NCI-H748 treated with DMSO at 0.1 percent for 48 hours (cell line): ENCODE data around the gene GNLY.
"Not testable (repeated sequence)": the region's sequence is repeated elsewhere in the genome, so short reads cannot be mapped to it uniquely, and the experiment has no call there.

ENCODE experiments used
- DNase-seq: peaks from one replicate; lab custom pipeline; 2025; lab: John Stamatoyannopoulos, UW

GNLY gene

DNA sequence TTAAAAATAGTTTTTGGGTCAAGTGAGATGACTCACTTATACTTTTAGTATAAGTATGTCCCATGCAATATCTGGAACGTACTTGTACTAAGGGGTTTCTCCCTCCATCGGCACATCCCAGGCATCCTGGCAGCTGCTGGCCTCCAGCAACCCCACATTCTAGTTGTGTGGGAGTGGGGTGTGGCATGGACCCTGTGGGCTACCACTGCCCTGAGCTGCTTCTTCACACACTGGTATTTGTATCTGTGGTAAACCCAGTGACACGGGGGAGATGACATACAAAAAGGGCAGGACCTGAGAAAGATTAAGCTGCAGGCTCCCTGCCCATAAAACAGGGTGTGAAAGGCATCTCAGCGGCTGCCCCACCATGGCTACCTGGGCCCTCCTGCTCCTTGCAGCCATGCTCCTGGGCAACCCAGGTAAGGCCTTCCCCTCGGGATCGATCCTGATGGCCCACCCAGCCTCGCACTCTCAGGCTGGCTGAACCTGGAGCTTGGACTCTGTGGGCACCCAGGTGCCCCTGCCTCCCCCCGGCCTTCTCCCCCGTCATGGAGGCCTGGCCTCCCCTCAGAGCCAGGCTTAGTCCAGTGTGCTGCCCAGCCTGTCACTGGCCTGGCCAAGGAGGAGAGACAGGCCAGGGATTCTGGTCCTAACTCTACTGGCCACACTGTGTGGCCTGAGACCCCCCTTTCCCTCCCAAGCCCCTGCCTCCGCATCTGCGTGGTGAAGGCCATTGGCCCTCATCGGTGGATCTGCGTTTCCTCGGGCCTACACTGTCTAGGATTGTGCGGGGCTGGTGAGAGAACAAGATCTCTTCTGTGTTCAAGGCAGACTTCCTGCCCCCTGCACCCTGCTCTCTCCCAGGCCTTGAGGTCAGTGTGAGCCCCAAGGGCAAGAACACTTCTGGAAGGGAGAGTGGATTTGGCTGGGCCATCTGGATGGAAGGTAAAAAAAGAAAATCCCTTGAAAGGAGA, at the start of gene GNLY:
Gene GNLY (plus strand): TSS at position 307 of the 974 bp plus-strand sequence. CDS start 61 bp downstream, at position 368.
- no peak for DNase-seq

DNA sequence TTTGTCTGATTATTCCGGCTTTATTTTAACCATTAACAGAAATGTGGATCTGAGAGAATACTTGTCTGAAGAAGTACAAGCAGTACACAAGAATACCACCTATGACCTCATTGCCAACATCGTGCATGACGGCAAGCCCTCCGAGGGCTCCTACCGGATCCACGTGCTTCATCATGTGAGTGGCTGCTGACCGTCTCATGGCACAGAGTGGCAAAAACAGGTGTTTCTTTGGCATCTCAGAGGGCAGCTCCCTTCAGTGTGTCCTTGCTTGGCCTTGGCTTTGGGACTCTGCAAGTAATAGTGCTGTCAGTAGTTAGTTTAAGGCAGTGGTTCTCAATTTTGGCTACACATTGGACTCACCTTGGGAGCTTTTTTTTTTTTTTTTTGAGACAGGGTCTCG, 49.2 kb upstream of the GNLY start:
- DNase-seq, result no peak

DNA sequence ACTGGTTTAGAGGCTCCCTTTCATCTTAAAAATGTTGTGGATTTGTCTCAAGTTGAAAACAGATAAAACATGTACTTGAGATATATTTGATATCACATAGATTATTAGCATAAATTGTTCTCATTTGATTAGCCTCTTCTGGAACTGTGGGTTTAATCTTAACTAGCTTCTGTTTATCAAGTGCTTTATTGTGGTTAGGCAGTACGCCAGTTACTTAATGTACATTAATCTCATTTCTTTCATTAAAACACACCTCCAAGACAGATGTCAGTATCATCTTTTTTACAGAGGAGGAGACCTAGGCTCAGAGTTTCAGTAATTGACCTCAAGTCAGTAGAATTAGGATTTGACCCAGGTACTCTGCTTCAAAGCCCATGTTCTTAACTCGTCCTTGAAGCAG, 48.0 kb upstream of the GNLY start:
- DNase-seq, result no peak

DNA sequence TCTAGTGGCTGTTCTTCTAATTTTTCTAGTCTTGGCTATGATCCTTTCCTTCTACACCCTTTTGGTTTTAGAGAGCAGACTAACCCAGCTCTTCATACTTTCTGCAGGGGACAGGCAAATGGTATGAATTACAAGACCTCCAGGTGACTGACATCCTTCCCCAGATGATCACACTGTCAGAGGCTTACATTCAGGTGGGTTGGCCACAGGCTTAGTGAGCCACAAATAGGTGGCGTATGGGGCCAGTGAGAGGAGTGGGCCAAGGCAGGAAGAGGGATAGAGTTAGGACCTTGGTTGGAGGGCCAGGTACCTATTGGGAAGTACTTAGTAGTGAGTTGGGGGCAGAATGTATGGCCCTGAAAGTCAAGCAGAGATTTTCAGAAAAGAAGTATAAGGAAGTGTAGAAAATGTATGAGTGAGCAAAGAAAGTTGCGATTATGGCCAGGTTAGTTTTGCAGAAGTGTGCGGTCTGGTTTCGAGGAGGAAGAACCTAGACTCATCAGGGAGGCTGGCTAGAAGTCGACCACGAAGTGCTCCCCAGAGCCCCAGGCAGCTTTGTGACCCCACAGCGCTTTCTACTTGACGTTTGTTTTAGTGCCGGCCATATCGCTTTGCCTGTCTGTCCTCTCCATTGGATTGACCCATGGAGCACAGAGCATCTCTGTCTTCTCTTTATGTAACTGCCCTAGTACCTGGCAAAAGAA, 46.2 kb upstream of the GNLY start:
- no peak for DNase-seq

DNA sequence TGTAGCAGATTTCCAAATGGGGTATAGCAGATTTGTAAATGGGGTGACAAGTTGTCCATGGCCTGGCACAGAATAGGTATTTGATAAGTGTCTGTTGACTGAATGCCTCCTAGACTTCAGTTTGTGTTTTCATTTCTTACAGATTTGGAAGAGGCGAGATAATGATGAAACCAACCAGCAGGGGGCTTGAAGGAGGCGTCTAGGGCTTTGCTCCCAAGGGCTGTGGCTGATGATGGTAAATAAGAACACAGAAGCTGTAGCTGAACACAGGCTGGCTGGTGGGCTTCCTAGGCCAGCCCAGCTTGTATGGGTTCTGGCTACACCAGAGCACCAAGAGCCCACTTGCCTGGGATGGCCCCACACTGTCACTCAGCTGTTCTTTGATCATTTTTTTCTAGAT, 45.5 kb upstream of the GNLY start:
- DNase-seq, result no peak

DNA sequence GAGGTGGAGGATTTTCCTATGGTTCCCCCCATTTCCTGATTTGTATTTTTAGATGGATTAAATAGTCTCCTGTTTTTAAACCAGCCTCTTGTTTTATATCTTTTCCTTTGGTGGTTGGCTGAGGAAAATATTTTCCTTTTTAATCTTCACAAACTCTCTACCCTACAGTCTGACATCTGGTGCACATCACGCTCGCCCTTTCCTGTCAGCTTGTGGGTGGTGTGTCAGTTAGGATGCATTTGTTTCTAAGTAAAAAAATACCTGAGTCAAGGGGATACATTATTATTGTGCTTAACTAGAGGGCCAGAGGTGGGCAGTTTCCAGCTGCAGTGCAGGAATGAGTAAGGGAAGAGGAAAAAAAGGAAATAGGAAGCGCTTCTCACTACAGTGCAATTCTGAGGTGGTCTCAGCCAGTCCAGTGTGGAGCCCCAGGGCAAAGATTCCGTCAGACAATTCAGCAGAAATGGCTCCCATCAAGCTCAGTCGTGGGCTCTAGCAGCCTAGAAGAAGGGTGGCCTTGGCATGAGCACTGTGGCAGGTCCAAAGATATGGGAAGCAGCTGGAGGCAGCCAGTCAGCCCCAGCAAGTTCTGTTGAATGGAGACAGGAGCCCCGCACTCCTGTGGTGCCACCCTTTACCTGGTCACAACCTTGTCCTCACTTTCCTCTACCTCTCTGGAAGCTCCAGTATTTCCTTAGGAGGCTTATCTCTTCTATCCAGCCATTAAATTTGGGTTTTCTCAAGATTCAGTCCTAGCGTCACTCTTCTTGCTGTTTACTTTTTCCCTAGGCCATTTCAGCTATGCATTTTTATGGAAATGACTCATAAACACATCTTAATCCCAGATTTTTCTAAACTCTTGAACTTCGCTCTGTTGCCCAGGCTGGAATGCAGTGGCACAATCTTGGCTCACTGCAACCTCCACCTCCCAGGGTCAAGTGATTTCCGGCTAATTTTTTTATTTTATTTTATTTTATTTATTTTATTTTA, 44.7 kb upstream of the GNLY start:
- no peak for DNase-seq

DNA sequence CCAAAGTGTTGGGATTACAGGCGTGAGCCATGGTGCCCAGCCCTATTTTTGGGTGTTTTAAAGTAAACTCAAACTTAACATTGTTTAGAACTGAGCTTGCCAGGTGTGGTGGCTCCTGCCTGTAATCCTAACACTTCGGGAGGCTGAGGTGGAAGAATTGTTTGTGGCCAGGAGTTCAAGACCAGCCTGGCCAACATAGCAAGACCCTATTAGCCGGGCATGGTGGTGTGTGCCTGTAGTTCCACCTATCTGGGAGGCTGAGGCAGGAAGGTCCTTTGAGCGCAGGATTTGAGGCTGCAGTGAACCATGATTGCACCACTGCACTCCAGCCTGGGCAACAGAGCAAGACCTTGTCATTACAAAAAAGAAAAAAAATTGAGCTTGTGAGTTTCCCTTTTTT, 43.7 kb upstream of the GNLY start:
- no peak for DNase-seq

DNA sequence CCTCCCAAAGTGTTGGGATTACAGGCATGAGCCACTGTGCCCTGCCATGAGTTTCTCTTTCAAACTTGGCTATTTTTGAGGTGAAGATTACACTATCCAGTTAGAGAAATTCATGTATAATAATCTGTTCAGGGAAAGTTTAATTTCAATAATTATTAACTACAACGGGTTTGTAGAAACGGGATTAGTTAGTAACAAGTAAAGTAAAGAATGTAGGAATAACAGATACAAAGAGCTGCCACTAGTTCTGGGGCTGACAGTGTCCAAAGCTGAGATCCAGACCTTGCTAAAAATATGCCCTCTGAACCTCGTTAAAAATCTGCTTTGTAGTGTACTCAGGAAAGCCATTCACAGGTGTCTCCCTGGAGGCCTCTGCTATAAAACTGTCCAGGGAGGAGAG, 43.1 kb upstream of the GNLY start:
- no peak for DNase-seq

DNA sequence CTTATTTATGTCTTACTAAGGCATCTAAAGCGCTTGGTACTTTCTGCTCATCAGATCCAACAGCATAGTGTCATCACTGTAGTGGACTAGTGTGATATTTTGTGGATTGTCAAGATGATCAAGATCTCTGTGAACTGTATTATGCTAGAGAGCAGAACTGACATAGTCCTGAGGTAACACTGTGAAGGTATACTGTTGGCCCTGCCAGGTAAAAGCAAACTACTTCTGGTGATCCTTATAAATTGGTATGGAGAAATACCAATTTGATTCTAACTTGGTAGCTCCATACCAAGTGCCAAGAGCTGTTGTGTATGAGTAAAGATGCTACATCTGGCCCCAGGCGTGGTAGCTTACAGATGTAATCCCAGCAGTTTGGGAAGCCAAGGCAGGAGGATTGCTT, 42.1 kb upstream of the GNLY start:
- no peak for DNase-seq

DNA sequence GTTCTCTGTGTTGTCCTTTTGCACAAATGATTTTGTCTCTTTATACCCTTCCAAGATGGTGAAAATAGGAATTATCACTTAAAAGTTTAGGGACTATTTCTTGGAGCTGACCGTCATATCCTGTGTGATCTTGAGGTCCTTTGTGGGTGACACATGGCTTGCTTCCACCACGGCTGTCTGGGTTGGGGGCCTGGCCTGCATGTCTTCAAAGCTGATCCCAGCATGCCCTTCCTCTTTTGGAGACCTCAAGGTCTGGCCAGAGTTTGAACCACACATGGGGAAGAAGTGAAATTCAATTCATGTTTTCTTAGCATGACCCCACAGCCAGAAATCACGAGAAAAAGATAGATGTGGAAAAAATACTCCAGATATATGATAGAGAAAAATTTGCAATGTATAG, 40.2 kb upstream of the GNLY start:
- no peak for DNase-seq

DNA sequence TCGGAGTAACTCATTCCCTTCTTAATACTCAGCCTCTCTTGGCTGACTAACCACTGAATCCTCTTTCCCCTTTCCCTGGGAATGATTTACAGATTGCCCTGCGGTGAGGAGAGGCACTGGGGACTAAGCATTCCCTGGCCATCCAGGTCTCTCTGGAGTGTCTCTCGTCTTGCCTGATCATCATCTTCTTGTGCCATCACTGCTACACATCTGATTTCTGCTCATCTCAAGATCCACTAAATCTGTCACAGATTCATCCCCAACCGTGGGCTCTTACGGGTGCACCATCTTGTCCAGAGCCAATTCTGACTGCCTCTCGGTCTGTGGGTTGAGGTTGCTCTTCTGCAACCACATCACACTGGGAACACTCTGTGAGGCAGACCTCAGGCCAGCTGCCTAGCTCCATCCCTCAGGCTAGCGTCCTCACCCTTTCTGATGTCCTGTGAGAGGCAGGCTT, 38.2 kb upstream of the GNLY start:
- no peak for DNase-seq

DNA sequence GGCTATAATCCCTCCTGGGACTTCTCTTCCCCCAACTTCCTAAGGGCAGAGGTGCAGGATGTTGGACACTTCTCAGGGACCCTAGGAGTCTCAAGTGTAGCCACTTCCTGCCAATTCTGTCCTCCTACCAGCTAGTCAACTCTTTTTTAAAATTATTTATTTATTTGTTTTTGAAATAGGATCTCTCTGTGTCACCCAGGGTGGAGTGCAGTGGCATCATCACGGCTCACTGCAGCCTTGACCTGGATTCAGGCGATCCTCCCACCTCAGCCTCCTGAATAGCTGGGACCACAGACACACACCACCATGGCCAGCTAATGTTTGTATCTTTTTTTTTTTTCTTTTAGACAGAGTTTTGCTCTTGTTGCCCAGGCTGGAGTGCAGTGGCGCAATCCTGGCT, 37.7 kb upstream of the GNLY start:
- no peak for DNase-seq

DNA sequence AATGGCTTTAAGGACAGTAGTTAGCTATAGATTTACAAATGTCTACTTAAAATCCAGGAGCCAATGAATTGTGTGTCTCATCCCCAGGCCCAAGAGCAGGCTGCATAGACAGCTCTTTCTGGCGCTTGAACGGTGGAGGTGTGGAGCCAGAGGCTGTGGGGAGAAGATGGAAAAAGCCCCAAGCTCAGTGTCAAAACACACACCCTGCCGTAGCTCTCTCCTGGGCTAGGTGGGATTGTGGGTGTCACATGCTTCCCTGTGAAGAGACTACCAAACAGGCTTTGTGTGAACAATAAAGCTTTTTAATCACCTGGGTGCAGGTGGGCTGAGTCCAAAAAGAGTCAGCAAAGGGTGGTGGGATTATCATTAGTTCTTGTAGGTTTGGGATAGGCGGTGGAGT, 36.8 kb upstream of the GNLY start:
- DNase-seq, result not testable (repeated sequence)

DNA sequence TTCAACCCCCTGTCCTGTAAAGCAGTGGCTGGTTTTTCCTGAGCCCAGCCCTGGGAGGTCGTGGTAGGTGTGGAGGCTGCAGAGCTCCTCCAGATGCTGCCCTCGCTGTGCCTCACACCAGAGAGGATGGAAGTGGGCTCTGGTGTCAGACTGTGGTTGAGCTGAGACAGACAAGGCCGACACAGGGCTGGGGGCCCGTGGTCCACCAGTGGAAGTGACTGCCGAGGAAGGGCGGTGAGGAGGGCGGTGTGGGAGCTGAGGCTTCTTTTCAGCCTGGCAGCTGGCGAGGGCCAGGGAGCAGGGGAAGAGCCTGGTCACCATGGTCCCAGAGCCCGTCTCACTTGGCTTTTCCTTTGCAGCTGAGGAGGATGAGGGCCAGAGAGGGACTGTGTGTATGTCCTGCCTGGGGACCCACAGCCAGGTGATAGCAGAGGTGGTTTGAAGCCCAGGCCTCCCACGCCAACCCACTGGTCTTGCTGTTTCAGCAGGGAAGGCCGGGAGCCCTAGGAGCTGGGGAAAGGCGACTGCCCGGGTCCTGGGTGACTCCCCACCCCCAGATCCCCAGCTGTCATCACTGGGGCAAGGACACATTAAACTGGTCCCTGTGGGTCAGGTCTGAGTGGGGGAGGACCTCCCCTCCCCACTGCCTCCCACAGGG, 34.7 kb upstream of the GNLY start:
- DNase-seq, result no peak

DNA sequence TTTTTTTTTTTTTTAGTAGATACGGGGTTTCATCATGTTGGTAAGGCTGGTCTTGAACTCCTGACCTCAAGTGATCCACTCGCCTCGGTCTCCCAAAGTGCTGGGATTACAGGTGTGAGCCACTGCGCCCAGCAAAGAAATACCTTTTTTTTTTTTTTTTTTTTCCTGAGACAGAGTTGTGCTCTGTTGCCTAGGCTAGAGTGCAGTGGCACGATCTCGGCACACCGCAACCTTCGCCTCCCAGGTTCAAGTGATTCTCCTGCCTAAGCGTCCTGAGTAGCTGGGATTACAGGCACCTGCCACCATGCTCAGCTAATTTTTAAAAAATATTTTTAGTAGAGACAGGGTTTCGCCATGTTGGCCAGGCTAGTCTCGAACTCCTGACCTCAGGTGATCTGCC, 33.9 kb upstream of the GNLY start:
- not testable (repeated sequence) for DNase-seq

DNA sequence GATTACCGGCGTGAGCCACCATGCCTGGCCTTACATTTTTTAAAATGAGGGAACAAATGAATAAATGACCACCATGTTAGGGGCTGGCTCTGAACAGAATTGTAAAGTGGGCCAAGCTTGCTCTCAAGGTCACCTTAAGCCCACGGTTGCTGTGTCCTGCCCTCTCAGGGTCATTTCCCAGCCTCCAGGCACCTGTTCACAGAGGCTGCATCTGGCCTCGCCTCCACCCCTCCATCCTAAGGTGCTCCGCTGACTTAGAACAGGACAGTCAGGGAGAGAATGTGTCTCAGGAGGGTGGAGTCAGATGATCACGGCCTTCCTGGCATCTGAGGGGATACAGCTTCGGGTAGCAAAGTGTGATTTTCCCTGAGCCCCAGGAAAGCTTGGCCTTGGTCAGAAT, 33.4 kb upstream of the GNLY start:
- no peak for DNase-seq

DNA sequence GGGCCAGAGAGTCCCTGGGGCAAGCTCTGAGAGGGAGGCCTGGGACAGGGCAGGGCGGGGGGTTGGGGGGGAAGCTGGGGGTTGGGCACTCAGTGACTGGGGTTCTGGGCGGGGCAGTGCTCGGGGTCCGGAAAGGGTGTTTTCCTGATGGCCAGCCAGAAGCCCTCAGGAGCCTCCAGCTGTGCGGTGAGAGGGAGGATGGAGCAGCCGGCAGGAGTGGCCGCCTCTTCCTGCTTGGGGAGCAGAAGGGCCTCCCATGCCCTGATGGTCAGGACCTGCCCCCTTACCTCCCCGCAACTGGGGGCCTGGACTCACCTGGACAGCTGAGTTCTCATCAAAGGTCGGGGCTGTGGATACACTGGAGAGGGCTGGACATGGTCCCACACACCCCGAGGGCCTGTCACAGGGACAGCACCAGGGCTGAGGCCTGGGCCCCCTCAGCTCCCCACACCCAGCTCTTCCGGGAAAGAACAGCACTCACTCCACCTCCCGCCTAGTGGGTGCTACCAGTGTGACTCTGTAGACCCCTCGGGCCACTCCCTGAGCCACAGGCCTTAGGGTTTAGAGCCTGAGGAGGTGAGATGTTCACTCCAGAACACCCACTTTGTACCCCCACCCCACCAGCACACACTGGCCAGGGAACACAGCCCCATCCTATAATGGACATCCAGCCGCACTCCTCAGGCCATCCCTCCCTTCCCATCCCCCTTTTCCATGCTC, 32.9 kb upstream of the GNLY start:
- DNase-seq, result no peak

DNA sequence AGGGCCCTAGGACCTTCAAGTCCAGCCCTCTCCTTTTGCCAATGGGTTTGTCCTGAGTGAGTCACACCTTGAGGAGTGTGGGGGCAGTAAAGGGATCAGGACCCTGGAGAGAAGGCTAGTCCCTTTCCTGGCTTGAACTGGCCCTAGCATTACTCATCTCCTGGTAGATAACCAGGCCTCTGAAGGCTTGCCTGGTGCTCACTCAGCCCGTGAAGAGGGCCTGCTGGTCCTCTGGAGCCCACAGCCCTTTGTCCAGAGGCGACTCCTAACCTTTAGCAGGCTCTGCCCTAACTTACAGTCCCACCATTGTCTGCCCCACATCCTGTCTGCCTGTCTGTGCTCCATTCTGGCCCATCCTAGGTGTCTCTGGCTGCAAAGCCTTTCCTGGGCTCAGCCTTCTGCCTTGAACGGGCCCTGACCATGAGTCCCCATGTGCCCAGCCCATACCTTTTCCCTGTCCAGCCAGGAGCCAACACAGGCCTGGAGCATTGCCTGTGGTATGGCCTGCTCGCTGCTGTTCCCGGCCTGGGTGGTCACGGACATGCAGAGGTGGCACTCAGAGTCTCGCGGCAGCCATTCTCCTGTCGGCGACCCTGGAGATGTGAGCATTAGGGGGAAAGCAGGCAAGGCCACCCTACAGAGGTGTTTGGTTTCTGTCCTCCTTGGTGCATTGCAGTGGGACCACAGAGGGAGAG, 31.1 kb upstream of the GNLY start:
- no peak for DNase-seq

DNA sequence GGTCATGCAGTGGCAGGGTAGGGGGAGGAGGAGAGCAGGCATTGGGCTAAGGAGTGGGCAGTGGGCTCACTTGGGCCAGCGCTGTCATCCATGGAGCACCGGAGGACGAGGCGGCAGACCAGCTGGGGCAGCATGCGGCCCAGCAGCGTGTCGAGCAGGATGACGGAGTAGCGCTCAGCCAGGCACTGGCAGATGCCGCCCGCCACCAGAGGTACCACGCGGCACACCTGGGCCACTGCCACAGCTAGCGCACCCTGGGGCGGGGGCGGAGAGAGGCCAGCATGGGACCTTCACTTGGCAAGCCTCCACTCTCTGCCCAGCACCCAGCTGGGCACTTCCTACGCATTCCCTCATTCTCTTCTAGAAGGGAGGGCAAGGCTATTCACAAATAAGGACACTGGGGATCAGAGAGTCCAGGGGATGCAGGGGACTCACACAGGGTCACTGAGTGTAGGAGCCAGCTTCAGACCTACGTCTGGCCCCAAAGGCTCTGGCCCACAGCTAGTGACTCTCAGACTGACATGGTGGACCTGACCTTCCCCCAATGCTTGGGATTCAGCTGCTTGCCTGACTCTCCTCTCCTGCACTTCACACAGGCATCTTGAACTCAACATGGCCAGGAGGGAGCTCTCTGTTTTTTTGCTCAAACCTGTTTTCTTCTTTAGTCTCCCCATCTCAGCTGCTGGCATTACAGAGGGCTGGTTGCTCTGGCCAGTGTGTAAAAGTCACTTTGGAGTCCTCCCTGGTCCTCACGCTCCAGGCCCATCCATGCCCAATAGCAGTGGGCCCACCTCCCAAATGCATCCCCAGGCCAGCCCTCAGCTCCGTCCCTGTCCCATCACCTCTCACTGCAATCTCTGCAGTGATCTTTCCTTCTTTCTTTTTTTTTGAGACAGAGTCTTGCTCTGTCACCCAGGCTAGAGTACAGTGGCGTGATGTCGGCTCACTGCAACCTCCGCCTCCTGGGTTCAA, 30.3 kb upstream of the GNLY start:
- DNase-seq, result no peak
